ENCODE results near the gene SCAF11.

The SCAF11 gene

DNA sequence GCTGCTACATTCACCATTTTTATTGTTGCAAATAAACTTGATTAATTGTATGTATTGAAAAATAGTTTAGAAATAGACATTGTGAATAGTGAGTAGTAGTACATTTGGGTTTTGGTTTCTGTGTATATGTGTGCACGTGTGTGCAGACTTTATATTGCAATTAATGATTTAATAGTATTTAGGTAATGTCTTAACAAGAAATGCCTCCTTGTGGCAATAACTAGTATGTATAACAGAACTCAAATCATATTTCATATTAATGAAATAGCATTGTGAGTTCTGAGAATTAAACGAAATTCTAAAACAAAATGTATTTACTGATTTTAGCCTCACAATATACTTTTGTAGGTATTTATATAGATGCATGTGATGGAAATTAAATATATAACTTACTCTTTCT lies 100.1 kb downstream of the SCAF11 start:
- TF ChIP-seq FOXP2 (optimal IDR thresholded peaks at IDR 0.05; ENCODE audit: borderline replicate concordance, extremely low read depth, extremely low read length, insufficient read depth), result no peak
- TF ChIP-seq TAF1 (IDR thresholded peaks at IDR 0.05; ENCODE audit: borderline replicate concordance, insufficient read depth, low read length), result no peak
- TF ChIP-seq, protein P1, sequence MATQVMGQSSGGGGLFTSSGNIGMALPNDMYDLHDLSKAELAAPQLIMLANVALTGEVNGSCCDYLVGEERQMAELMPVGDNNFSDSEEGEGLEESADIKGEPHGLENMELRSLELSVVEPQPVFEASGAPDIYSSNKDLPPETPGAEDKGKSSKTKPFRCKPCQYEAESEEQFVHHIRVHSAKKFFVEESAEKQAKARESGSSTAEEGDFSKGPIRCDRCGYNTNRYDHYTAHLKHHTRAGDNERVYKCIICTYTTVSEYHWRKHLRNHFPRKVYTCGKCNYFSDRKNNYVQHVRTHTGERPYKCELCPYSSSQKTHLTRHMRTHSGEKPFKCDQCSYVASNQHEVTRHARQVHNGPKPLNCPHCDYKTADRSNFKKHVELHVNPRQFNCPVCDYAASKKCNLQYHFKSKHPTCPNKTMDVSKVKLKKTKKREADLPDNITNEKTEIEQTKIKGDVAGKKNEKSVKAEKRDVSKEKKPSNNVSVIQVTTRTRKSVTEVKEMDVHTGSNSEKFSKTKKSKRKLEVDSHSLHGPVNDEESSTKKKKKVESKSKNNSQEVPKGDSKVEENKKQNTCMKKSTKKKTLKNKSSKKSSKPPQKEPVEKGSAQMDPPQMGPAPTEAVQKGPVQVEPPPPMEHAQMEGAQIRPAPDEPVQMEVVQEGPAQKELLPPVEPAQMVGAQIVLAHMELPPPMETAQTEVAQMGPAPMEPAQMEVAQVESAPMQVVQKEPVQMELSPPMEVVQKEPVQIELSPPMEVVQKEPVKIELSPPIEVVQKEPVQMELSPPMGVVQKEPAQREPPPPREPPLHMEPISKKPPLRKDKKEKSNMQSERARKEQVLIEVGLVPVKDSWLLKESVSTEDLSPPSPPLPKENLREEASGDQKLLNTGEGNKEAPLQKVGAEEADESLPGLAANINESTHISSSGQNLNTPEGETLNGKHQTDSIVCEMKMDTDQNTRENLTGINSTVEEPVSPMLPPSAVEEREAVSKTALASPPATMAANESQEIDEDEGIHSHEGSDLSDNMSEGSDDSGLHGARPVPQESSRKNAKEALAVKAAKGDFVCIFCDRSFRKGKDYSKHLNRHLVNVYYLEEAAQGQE (IDR thresholded peaks at IDR 0.05; ENCODE audit: insufficient read depth in 1 of 2, low read depth in 2 of 2, low read length in 2 of 2), result no peak
- TF ChIP-seq POLR2AphosphoS5 (IDR thresholded peaks at IDR 0.05; ENCODE audit: low read depth, low read length), result no peak
- no peak for TF ChIP-seq SIN3A (IDR thresholded peaks at IDR 0.05; ENCODE audit: borderline replicate concordance, insufficient read depth, low read length)

DNA sequence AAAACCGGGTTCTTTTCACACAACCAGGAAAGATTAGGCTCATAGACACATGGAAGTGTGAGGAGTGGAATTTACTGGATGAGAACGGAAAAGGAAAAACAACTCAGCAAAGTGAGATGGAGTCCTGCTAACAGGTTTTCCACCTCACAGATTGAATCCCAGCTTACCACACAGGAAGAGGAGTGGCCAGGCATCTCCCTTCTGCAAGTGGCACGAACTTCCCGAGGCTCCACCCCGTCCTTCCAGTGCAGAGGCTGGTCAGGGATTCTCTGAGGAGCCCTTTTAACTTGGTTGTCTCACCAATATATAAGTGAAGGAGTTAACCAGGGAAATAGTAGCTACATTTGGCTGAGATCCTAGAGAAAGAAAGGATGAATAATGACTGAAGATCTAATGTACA lies 102.8 kb downstream of the SCAF11 start:
- no peak for TF ChIP-seq POLR2AphosphoS5 (IDR thresholded peaks at IDR 0.05; ENCODE audit: low read depth, low read length)
- TF ChIP-seq, protein P1 (IDR thresholded peaks at IDR 0.05; ENCODE audit: insufficient read depth in 1 of 2, low read depth in 2 of 2, low read length in 2 of 2), result no peak
- TF ChIP-seq FOXP2 (optimal IDR thresholded peaks at IDR 0.05; ENCODE audit: borderline replicate concordance, extremely low read depth, extremely low read length, insufficient read depth), result no peak
- TF ChIP-seq SIN3A (IDR thresholded peaks at IDR 0.05; ENCODE audit: borderline replicate concordance, insufficient read depth, low read length), result no peak
- TF ChIP-seq TAF1 (IDR thresholded peaks at IDR 0.05; ENCODE audit: borderline replicate concordance, insufficient read depth, low read length), result no peak

DNA sequence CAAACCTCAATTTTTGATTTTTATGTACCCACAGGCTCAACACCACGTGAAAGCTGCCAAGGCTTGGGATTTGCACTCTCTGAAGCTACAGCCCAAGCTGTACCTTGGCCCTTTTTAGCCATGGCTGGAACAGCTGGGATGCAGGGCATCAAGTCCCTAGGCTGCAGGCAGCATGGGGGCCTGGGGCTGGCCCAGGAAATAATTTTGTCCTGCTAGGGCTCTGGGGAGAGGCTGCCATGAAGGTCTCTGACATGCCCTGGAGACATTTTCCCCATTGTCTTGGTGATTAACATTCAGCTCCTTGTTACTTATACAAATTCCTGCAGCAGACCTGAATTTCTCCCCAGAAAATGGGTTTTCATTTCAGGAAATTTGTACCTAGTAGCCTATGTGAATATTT lies 103.7 kb downstream of the SCAF11 start:
- TF ChIP-seq POLR2AphosphoS5 (IDR thresholded peaks at IDR 0.05; ENCODE audit: low read depth, low read length) (no peak), TAF1 (IDR thresholded peaks at IDR 0.05; ENCODE audit: borderline replicate concordance, insufficient read depth, low read length) (no peak), SIN3A (IDR thresholded peaks at IDR 0.05; ENCODE audit: borderline replicate concordance, insufficient read depth, low read length) (no peak), FOXP2 (optimal IDR thresholded peaks at IDR 0.05; ENCODE audit: borderline replicate concordance, extremely low read depth, extremely low read length, insufficient read depth) (no peak)
- TF ChIP-seq, protein P1 (IDR thresholded peaks at IDR 0.05; ENCODE audit: insufficient read depth in 1 of 2, low read depth in 2 of 2, low read length in 2 of 2), result no peak

DNA sequence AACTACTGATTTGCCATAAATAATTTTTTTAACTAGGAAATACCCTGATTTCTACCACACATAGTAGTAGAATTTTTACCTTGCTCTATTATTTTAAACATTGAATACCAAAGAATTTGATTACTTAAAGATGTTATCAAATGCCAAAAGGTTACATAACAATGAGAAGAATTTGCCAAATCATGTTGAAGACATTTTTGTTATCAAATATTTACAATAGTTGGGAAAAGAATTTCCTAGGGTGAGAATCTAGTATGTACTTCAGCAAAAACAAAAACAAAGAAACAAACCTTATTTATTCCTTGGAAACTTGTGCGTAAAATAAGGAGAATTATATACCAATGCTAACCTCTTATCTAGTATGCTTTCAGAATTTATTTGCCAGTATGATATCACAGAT lies 107.2 kb downstream of the SCAF11 start:
- TF ChIP-seq TAF1 (IDR thresholded peaks at IDR 0.05; ENCODE audit: borderline replicate concordance, insufficient read depth, low read length) (no peak), POLR2AphosphoS5 (IDR thresholded peaks at IDR 0.05; ENCODE audit: low read depth, low read length) (no peak), SIN3A (IDR thresholded peaks at IDR 0.05; ENCODE audit: borderline replicate concordance, insufficient read depth, low read length) (no peak), FOXP2 (optimal IDR thresholded peaks at IDR 0.05; ENCODE audit: borderline replicate concordance, extremely low read depth, extremely low read length, insufficient read depth) (no peak)
- TF ChIP-seq, protein P1 (IDR thresholded peaks at IDR 0.05; ENCODE audit: insufficient read depth in 1 of 2, low read depth in 2 of 2, low read length in 2 of 2), result no peak

DNA sequence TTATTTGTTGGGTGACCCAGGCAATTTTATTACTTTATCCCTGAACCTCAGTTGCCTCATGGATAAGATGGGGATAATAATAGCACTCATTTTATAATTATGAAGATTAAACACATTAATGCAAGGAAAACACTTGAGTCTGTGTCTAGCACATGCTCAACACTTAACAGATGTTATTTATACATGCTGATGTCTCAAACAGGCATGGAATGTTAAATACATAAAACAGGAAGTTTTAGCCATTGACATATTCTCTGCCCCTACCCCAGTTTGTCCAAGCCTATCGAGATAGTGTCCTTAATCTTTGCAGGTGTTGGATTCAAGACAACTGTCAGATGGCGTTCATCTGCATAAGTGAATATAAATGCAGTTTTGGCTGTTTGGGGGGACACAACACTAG lies 109.8 kb downstream of the SCAF11 start:
- no peak for TF ChIP-seq POLR2AphosphoS5 (IDR thresholded peaks at IDR 0.05; ENCODE audit: low read depth, low read length)
- TF ChIP-seq, protein P1 (IDR thresholded peaks at IDR 0.05; ENCODE audit: insufficient read depth in 1 of 2, low read depth in 2 of 2, low read length in 2 of 2), result no peak
